DMS53 (cell line): ENCODE measurements around the gene CD300C.
"Not testable (repeated sequence)": the region's sequence is repeated elsewhere in the genome, so short reads cannot be mapped to it uniquely, and the experiment has no call there.

Experiments
- DNase-seq: peaks from one replicate; lab custom pipeline; 2025; lab: John Stamatoyannopoulos, UW

CD300C gene

GRCh38 chr17:74531231-74531761, 14.6 kb downstream of the CD300C start, which contains the start of gene CD300LB:
Gene CD300LB (minus strand): TSS chr17:74531475. CDS start chr17:74531350, 125 bp downstream.
- no peak for DNase-seq

DNA sequence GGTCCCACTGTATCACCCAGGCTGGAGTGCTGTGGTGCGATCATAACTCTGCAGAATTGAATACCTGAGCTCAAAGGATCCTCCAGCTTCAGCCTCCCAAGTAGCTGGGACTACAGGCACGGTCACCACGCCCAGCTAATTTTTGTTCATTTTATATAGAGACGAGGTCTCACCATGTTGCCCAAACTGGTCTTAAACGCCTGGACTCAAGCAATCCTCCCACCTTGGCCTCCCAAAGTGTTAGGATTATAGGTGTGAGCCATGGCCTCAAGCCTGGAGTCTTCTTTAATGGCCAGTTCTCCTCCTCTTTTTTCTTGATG, 15.1 kb downstream of the CD300C start:
- no peak for DNase-seq

GRCh38 chr17:74529243-74529642, 16.7 kb downstream of the CD300C start:
- DNase-seq, result no peak

DNA sequence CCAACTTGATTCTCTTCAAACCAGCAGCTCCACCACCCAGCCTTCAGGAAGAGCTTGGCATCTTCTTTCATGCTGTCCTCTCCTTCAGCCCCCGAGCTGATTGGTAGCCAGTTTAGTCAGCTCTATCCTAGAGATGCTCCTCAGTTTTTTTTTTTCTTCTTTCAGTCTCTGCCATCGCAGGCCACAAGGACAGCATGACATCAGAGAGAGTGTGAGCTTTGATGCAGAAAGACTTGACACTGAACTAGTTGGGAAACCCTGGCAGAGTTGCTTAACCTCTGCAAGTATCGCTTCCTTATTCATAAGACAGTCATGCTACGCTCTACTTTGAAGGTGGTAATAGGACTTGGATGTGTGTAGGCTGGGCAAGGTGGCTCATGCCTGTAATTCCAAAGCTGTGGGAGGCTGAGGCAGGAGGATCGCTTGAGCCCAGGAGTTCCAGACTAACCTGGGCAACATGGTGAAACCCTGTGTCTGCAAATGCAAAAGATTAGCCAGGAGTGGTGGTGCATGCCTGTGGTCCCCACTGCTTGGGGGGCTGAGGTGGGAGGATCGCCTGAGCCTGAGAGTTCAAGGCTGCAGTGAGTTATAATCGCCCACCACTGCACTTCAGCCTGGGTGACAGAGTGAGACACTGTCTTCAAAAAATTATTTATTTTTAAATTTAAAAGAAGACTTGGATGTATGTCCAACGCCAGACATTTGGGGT, 17.3 kb downstream of the CD300C start:
- no peak for DNase-seq

DNA sequence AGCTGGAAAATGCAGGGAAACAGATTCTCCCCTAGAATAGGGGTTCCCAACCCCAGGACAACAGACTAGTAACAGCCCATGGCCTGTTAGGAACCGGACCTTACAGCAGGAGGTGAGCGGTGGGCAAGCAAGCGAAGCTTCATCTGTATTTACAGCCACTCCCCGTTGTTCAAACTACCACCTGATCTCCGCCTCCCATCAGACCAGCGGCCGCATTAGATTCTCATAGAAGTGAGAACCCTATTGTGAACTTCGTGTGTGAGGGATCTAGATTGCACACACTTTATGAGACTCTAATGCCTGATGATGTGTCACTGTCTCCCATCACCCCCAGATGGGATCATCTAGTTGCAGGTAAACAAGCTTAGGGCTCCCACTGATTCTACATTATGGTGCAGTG, 18.2 kb downstream of the CD300C start:
- DNase-seq, result no peak

GRCh38 chr17:74527081-74527480, 18.8 kb downstream of the CD300C start:
- no peak for DNase-seq

- no peak for DNase-seq
Measured at GRCh38 chr17:74526681-74527080, 19.2 kb downstream of the CD300C start.

DNA sequence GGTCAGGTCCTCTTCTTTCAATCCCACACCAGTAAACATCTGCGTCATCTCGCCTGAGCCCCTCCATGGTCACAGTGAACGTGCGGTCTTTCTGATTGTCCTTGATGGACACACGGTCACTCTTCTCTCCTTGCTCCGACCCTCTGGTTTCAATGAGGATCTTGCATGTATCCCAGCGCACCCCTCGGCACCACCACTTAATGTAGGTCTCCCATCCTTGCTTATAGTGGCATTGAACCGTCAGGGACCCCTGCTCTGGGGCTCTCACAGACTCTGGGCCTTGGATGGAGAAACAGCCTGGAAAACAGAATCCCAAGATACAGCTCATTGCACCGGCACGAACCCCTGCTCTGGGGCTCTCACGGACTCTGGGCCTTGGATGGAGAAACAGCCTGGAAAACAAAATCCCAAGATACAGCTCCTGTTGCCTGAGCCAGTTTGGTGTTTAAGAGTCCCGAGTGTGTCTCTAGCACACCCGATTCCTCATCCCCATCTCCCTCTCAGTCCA, 20.1 kb downstream of the CD300C start:
- DNase-seq, result no peak

- DNase-seq, result no peak
Measured at GRCh38 chr17:74525465-74525725, 20.5 kb downstream of the CD300C start.

GRCh38 chr17:74524653-74525464, 21.1 kb downstream of the CD300C start:
- DNase-seq, result no peak

GRCh38 chr17:74523308-74523707, 22.6 kb downstream of the CD300C start:
- no peak for DNase-seq

DNA sequence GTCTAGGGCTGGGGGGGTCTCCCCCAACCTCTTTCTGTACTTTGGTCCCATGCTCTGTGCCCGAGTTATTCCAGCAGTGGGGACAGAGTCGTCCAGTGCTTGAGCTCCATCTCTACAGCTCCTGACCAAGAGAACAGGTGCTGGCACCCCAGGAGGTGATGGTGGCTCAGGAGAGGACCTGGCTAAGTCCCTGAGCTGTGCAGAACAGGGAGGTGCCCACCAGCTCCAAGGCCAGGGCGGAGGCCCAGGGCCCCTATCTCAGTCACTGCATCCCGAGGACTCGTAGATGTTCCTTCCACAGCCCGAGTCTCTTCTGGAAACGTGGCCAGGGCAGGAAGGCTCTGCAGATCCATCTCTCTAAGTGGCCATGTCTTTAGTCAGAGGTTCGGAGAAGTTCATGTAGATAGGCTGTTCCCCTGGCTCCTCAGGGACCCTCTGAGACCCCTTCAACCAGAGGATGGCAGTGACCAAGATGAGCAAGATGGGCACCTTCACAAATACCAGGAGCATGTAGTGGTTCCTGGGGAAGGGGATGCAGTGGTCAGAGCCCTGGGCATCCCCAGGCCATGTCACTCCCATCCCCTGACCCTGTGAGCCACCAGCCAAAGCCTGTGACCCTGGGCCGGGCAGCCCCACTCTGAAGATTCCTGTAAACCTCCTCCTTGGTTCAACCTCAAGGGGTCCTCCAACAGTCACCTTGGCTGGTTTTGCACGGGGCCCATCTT, 23.4 kb downstream of the CD300C start:
- DNase-seq, result no peak

DNA sequence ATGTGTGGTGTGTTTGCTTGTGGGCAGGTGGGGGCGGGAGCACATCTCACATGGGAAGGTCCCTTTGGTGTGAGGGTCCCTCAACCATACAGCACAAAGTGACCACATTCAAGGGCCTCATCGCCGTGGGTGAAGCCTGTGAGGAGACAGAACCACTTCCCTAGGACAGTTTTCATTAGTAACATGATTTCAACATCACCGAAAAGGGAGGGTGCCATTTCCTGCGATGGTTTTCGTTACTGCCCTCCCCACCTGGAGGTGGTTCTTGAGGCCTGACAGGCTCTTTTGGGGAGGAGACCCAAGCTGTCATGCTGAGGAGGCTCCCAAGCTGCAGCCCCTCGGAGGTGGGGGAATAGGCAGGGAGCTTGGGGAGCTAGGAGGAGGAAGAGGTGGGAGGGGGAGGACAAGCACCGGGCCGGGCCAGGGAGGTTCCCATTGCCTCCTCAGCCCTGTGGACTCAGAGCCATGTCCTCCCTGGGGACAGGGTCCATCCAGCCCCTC, 24.2 kb downstream of the CD300C start:
- no peak for DNase-seq

DNA sequence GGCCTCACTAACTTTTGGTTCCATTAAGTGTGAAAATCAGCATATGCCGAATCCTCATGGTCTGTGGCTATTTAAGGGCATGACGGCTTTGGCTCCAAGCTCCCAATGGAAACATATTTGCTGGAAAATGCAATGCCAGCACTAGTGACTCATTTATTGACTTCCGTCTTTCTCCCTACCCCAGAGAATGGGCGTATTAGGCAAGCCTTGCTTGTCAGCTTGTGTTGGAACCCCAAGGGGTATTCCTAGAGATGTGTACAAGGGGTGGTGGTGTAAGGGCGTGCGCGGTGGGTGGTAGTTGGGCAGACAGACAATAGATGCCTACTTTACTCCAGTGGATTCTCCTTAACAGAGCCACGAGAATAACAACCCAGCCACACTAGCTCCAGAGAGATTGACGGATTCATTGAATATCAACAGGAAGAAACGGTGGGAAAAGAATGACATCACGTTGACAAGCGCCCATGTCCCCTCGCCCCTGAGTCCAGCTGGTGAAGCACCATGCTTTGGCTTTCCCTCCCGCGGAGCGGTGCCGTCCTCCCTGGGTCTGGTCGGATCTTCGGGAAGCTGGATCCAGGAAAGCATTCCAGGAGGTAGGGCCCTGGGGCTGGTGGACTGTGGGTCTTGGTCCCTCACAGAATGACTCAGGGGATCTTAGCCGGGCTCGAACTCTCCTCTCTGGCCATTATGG, 25.0 kb downstream of the CD300C start:
- peak; percentile 53 for DNase-seq

- DNase-seq, result no peak
Measured at GRCh38 chr17:74520016-74520434, 25.9 kb downstream of the CD300C start.

DNA sequence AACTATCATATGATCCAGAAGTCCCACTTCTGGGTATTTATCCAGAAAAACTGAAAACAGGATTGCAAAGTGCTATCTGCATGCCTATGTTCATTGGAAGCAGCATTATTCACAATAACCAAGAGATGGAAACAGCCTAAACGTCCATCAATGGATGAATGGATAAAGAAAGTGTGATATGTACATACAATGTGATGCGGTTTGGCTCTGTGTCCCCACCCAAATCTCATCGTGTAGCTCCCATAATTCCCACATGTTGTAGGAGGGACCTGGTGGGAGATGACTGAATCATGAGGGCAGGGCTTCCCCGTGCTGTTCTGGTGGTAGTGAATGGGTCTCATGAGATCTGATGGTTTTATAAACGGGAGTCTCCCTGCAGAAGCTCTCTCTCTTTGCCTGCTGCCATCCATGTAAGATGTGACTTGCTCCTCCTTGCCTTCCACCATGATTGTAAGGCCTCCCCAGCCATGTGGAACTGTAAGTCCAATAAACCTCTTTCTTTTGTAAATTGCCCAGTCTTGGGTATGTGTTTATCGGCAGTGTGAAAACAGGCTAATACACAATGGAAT, 27.4 kb downstream of the CD300C start:
- DNase-seq, result not testable (repeated sequence)

- no peak for DNase-seq
Measured at GRCh38 chr17:74516561-74517328, 29.2 kb downstream of the CD300C start.

DNA sequence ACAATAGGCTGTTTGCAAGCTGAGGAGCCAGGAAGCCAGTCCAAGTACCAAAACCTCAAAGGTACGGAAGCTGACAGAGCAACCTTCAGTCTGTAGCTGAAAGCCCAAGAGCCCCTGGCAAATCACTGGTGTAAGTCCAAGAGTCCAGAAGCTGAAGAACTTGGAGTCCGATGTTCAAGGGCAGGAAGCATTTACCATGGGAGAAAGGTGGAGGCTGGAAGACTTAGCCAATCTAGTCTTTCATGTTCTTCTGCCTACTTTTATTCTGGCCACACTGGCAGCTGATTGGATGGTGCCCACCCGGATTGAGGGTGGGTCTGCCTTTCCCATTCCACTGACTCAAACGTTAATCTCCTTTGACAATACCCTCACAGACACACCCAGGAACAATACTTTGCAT, 30.0 kb downstream of the CD300C start:
- no peak for DNase-seq

GRCh38 chr17:74514632-74515334, 31.1 kb downstream of the CD300C start:
- peak; percentile 92 for DNase-seq
